HEK293T (cell line): ENCODE data around the gene XIRP2.

Experiments
- CTCF ChIA-PET: fragments of 350-600 bp; formaldehyde crosslinking; extraction: SDS; loops from one replicate; lab custom pipeline; 2021; ENCODE audit warnings: antibody characterized with exemption, inconsistent platforms; lab: Yijun Ruan, JAX
- POLR2A ChIA-PET: fragments of 350-600 bp; formaldehyde crosslinking; extraction: SDS; loops from one replicate; lab custom pipeline; 2020; ENCODE audit warnings: antibody characterized with exemption, inconsistent platforms; lab: Yijun Ruan, JAX
- DNase-seq: peaks from one replicate; pipeline ENCODE4 v3.0.0; 2012; ENCODE audit warnings: mixed read lengths; ENCODE audit errors: extremely low spot score
- ARNT ChIP-seq: fragments of 450-650 bp; IDR thresholded peaks from 2 replicates; pipeline ENCODE4 v1.6.1; 2017; ENCODE audit warnings: mild to moderate bottlenecking
- BHLHE40 ChIP-seq: fragments of 450-650 bp; IDR thresholded peaks from 2 replicates; pipeline ENCODE4 v1.6.1; 2016; ENCODE audit warnings: mild to moderate bottlenecking, moderate library complexity, borderline replicate concordance
- CTBP1 ChIP-seq: fragments of 450-650 bp; IDR thresholded peaks from 2 replicates; pipeline ENCODE4 v1.6.1; 2016; ENCODE audit warnings: borderline replicate concordance
- ELF4 ChIP-seq: fragments of 450-650 bp; IDR thresholded peaks from 2 replicates; pipeline ENCODE4 v1.6.1; 2017; ENCODE audit warnings: antibody characterized with exemption
- FOXA1 ChIP-seq: fragments of 450-650 bp; IDR thresholded peaks from 2 replicates; pipeline ENCODE4 v1.6.1; 2016; ENCODE audit warnings: mild to moderate bottlenecking
- FOXK2 ChIP-seq: fragments of 450-650 bp; IDR thresholded peaks from 2 replicates; pipeline ENCODE4 v1.6.1; 2016; ENCODE audit warnings: mild to moderate bottlenecking
- FOXM1 ChIP-seq: fragments of 450-650 bp; IDR thresholded peaks from 2 replicates; pipeline ENCODE4 v1.6.1; 2017; ENCODE audit warnings: mild to moderate bottlenecking, borderline replicate concordance
- HDGF ChIP-seq: fragments of 450-650 bp; IDR thresholded peaks from 2 replicates; pipeline ENCODE4 v1.6.1; 2017; ENCODE audit warnings: antibody characterized with exemption, borderline replicate concordance
- L3MBTL2 ChIP-seq: fragments of 450-650 bp; conservative IDR thresholded peaks from 2 replicates; pipeline ENCODE4 v1.6.1; 2016; ENCODE audit warnings: mild to moderate bottlenecking
- LEF1 ChIP-seq: fragments of 450-650 bp; IDR thresholded peaks from 2 replicates; pipeline ENCODE4 v1.6.1; 2017; ENCODE audit warnings: mild to moderate bottlenecking, borderline replicate concordance
- NFRKB ChIP-seq: fragments of 450-650 bp; IDR thresholded peaks from 2 replicates; pipeline ENCODE4 v1.6.1; 2016; ENCODE audit warnings: mild to moderate bottlenecking, moderate library complexity
- SP1 ChIP-seq: fragments of 450-650 bp; IDR thresholded peaks from 2 replicates; pipeline ENCODE4 v1.6.1; 2017
- SUZ12 ChIP-seq: fragments of 450-650 bp; IDR thresholded peaks from 2 replicates; pipeline ENCODE4 v1.6.1; 2016; ENCODE audit warnings: mild to moderate bottlenecking
- TARDBP ChIP-seq: fragments of 450-650 bp; IDR thresholded peaks from 2 replicates; pipeline ENCODE4 v1.6.1; 2016
- ZNF384 ChIP-seq: fragments of 450-650 bp; IDR thresholded peaks from 2 replicates; pipeline ENCODE4 v1.6.1; 2016
- TF ChIP-seq, protein P1 (sequence below): fragments of 450-650 bp; IDR thresholded peaks from 2 replicates; pipeline ENCODE4 v1.6.1; 2016

Gene XIRP2

DNA sequence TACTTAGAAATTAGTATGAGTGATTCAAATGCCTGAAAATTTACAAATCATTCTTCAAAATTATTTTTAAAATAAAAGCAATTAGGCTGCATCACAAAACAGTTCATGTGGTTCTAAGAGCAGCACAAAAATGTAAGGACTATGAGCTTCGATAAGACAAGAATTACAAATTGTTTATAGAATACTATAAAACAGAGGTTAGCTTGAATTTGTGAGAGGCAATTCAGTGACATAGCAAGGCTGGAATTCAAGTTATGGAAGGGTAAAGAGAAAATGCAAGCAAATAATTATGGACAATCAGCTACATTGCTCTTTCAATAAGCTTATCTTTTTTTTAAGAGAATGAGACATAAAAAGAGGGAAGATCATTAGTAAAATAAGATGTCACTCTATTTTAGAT, 7.1 kb upstream of the XIRP2 start:
- DNase-seq, result no peak
- TF ChIP-seq BHLHE40 (no peak), FOXM1 (no peak), SP1 (no peak), CTBP1 (no peak), SUZ12 (no peak), NFRKB (no peak), HDGF (no peak), FOXK2 (no peak), LEF1 (no peak), L3MBTL2 (no peak), TARDBP (no peak), ELF4 (no peak), ZNF384 (no peak), ARNT (no peak), FOXA1 (no peak)
- TF ChIP-seq, protein P1, sequence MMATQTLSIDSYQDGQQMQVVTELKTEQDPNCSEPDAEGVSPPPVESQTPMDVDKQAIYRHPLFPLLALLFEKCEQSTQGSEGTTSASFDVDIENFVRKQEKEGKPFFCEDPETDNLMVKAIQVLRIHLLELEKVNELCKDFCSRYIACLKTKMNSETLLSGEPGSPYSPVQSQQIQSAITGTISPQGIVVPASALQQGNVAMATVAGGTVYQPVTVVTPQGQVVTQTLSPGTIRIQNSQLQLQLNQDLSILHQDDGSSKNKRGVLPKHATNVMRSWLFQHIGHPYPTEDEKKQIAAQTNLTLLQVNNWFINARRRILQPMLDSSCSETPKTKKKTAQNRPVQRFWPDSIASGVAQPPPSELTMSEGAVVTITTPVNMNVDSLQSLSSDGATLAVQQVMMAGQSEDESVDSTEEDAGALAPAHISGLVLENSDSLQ, result no peak
- ChIA-PET POLR2A (no interaction called here), CTCF (no interaction called here)

GRCh38 chr2:166882851-166883250, 5.4 kb upstream of the XIRP2 start:
- POLR2A ChIA-PET, result no interaction called here
- CTCF ChIA-PET, result no interaction called here
- DNase-seq, result no peak
- TF ChIP-seq ZNF384, result no peak
- no peak for TF ChIP-seq NFRKB
- TF ChIP-seq, protein P1, result no peak
- no peak for TF ChIP-seq FOXM1
- no peak for TF ChIP-seq TARDBP
- no peak for TF ChIP-seq FOXA1
- no peak for TF ChIP-seq SP1
- TF ChIP-seq CTBP1, result no peak
- no peak for TF ChIP-seq BHLHE40
- TF ChIP-seq ARNT, result no peak
- TF ChIP-seq SUZ12, result no peak
- TF ChIP-seq HDGF, result no peak
- no peak for TF ChIP-seq L3MBTL2
- TF ChIP-seq LEF1, result no peak
- TF ChIP-seq ELF4, result no peak
- no peak for TF ChIP-seq FOXK2

GRCh38 chr2:166891727-166892126, 3.4 kb downstream of the XIRP2 start:
- ChIA-PET POLR2A (no interaction called here), CTCF (no interaction called here)
- TF ChIP-seq CTBP1 (no peak), ARNT (no peak), HDGF (no peak), SP1 (no peak), NFRKB (no peak), TARDBP (no peak), ELF4 (no peak), BHLHE40 (no peak), FOXA1 (no peak)
- no peak for DNase-seq

GRCh38 chr2:166892397-166892796, 4.1 kb downstream of the XIRP2 start:
- TF ChIP-seq L3MBTL2 (no peak), FOXM1 (no peak), NFRKB (no peak), FOXA1 (no peak), ZNF384 (no peak), FOXK2 (no peak), ELF4 (no peak), LEF1 (no peak), SUZ12 (no peak), TARDBP (no peak), HDGF (no peak)
- TF ChIP-seq, protein P1, result no peak
- POLR2A ChIA-PET, result no interaction called here
- no peak for DNase-seq
- CTCF ChIA-PET, result no interaction called here

- CTCF ChIA-PET, result no interaction called here
- no peak for DNase-seq
- TF ChIP-seq CTBP1 (no peak), ARNT (no peak), SP1 (no peak), BHLHE40 (no peak), FOXA1 (no peak), LEF1 (no peak), SUZ12 (no peak), FOXM1 (no peak), L3MBTL2 (no peak), TARDBP (no peak), HDGF (no peak), FOXK2 (no peak), NFRKB (no peak), ELF4 (no peak), ZNF384 (no peak)
- TF ChIP-seq, protein P1, result no peak
- POLR2A ChIA-PET, result no interaction called here
Measured at GRCh38 chr2:166895243-166895642, 7.0 kb downstream of the XIRP2 start.

GRCh38 chr2:166897666-166898065, 9.4 kb downstream of the XIRP2 start:
- TF ChIP-seq TARDBP (no peak), FOXA1 (no peak), FOXM1 (no peak), ELF4 (no peak), FOXK2 (no peak), HDGF (no peak), SUZ12 (no peak), BHLHE40 (no peak), LEF1 (no peak), L3MBTL2 (no peak), ZNF384 (no peak), ARNT (no peak), NFRKB (no peak), SP1 (no peak), CTBP1 (no peak)
- TF ChIP-seq, protein P1, result no peak
- DNase-seq, result no peak
- POLR2A ChIA-PET, result no interaction called here
- CTCF ChIA-PET, result no interaction called here
